GM12873 (cell line): Measurements from ENCODE around the gene FAM124B.

Experiments used
- TF ChIP-seq, protein P1 (sequence below): IDR thresholded peaks from 2 replicates; pipeline ENCODE4 v1.5.1; 2012; ENCODE audit warnings: low read depth, mild to moderate bottlenecking, moderate library complexity, low read length, control low read depth; ENCODE audit not compliant: insufficient read depth; ENCODE audit errors: missing control alignments

Gene FAM124B, protein sequence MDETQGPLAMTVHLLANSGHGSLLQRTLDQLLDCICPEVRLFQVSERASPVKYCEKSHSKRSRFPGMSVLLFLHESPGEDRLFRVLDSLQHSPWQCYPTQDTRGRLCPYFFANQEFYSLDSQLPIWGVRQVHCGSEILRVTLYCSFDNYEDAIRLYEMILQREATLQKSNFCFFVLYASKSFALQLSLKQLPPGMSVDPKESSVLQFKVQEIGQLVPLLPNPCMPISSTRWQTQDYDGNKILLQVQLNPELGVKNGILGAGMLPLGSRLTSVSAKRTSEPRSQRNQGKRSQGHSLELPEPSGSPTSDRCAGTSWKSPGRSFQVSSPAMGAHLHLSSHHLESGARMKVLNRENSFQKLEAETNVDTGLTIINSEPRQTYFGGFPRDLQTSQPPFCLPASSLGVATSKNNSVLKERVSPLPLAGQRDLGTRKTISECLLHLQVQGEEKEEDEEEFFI

DNA sequence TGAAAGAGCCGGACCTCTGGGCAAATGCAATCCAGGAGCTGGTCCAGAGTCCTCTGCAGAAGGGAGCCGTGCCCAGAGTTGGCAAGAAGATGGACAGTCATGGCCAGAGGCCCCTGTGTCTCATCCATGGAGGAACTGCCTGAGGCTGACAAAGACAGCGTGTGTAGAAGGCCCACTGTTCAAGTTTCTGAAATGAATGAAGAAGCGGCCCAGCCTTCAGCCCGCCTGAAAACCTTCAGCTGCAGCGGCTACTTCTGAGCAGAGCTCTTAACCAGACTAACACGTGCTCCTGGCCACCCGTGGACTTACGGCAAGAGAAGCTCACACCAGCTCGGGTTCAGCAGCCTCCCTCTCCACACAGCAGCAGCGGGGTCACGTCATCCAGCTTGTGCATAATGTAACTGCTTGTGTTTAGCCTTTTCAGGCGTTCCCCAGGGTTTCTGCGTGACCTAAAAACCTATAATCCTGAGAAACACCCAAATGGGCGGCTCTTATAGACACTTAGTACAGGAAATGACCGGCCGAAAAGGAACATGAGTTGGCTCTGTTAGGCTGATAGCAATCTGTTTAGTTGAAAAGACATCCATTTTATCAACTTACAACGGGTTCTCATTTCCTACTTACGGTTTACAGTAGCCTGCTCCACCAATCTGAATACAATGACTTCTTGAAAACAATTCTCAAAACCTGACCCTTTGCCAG, at the start of gene FAM124B:
Gene FAM124B, minus strand, starts transcription at position 467 of the 702 bp plus-strand sequence. Its CDS starts 339 bp downstream, at position 128.
- TF ChIP-seq, protein P1, sequence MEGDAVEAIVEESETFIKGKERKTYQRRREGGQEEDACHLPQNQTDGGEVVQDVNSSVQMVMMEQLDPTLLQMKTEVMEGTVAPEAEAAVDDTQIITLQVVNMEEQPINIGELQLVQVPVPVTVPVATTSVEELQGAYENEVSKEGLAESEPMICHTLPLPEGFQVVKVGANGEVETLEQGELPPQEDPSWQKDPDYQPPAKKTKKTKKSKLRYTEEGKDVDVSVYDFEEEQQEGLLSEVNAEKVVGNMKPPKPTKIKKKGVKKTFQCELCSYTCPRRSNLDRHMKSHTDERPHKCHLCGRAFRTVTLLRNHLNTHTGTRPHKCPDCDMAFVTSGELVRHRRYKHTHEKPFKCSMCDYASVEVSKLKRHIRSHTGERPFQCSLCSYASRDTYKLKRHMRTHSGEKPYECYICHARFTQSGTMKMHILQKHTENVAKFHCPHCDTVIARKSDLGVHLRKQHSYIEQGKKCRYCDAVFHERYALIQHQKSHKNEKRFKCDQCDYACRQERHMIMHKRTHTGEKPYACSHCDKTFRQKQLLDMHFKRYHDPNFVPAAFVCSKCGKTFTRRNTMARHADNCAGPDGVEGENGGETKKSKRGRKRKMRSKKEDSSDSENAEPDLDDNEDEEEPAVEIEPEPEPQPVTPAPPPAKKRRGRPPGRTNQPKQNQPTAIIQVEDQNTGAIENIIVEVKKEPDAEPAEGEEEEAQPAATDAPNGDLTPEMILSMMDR, result no peak

- TF ChIP-seq, protein P1, result peak; percentile 67
These were observed 47.6 kb upstream of the FAM124B start for GRCh38 chr2:224449212-224450147.

DNA sequence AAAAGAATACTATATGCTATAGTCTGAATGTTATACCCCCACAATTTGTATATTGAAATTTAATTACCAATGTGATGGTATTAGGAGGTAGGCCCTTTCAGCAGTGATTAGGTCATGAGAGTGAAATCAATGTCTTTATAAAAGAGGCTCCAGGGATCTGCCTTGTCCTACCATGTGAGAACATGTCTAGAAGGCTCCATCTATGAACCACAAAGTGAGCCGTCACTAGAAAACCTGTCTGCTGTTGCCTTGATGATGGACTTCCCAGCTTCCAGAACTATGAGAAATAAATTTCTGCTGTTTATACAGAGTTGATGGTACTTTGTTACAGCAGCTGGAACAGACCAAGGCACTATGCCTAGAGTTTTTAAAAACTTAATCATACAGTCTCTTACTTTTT, 46.3 kb upstream of the FAM124B start:
- TF ChIP-seq, protein P1, result no peak

GRCh38 chr2:224444783-224445182, 42.9 kb upstream of the FAM124B start:
- TF ChIP-seq, protein P1, result no peak

GRCh38 chr2:224444021-224444420, 42.1 kb upstream of the FAM124B start:
- TF ChIP-seq, protein P1, result no peak

GRCh38 chr2:224442071-224442967, 40.4 kb upstream of the FAM124B start:
- TF ChIP-seq, protein P1, result no peak
